GM06990 (cell line): Measurements from ENCODE around the gene MLLT1.

ENCODE experiments used
- DNase-seq: peaks from one replicate; pipeline ENCODE4 v3.0.0-alpha.2; 2011; ENCODE audit not compliant: insufficient read length; ENCODE audit errors: extremely low read depth
- H3K27me3 ChIP-seq: replicated peaks from 2 replicates; pipeline ENCODE4 v1.6.0; 2011; ENCODE audit warnings: low read length; ENCODE audit not compliant: control insufficient read depth, insufficient read depth
- H3K36me3 ChIP-seq: 2 replicates; pipeline ENCODE4 v1.5.1; 2011; ENCODE audit warnings: low read length; ENCODE audit not compliant: control insufficient read depth, insufficient read depth
- H3K4me3 ChIP-seq: replicated peaks from 2 replicates; pipeline ENCODE4 v1.5.1; 2011; ENCODE audit warnings: low read depth, mild to moderate bottlenecking, control low read depth, low read length
- CTCF ChIP-seq: IDR thresholded peaks from 2 replicates; pipeline ENCODE4 v1.5.1; 2011; ENCODE audit warnings: low read length, control low read depth, mild to moderate bottlenecking, inconsistent platforms; ENCODE audit not compliant: insufficient read depth, poor library complexity, severe bottlenecking

Gene MLLT1

GRCh38 chr19:6270822-6271221 lies 9.0 kb downstream of the MLLT1 start:
- no peak for TF ChIP-seq CTCF
- H3K36me3 ChIP-seq = peaks cover 25% of the 10 kb centered on the region
- no peak for DNase-seq

GRCh38 chr19:6270076-6270745 lies 9.6 kb downstream of the MLLT1 start:
- peaks cover 25% of the 10 kb centered on the region for H3K36me3 ChIP-seq
- no peaks in the 10 kb centered on the region for H3K27me3 ChIP-seq
- TF ChIP-seq CTCF = no peak
- no peak for DNase-seq
- no peak overlapping the region for H3K4me3 ChIP-seq

More at GRCh38 chr19:6270822-6271221, 9.0 kb downstream of the MLLT1 start:
- Histone ChIP-seq H3K27me3 (no peaks in the 10 kb centered on the region), H3K4me3 (no peak overlapping the region)

GRCh38 chr19:6269101-6269886 lies 10.5 kb downstream of the MLLT1 start:
- no peak for TF ChIP-seq CTCF
- no peak overlapping the region for H3K4me3 ChIP-seq

GRCh38 chr19:6268382-6268771 lies 11.4 kb downstream of the MLLT1 start:
- no peak for DNase-seq
- no peak for TF ChIP-seq CTCF
- H3K4me3 ChIP-seq = no peak overlapping the region
- H3K36me3 ChIP-seq = peaks cover 25% of the 10 kb centered on the region
- H3K27me3 ChIP-seq = no peaks in the 10 kb centered on the region

More at GRCh38 chr19:6269101-6269886, 10.5 kb downstream of the MLLT1 start:
- no peak for DNase-seq
- Histone ChIP-seq H3K36me3 (peaks cover 23% of the 10 kb centered on the region), H3K27me3 (no peaks in the 10 kb centered on the region)

GRCh38 chr19:6267552-6268381 lies 12.0 kb downstream of the MLLT1 start:
- peaks cover 29% of the 10 kb centered on the region for H3K36me3 ChIP-seq
- TF ChIP-seq CTCF = no peak
- H3K4me3 ChIP-seq = no peak overlapping the region
- H3K27me3 ChIP-seq = no peaks in the 10 kb centered on the region
- no peak for DNase-seq
